Calu3 (cell line): Measurements from ENCODE around the gene AGPAT4. TPM values are rescaled to one million over a fixed set of nuclear protein-coding genes. Genes with fewer than 3 reads are reported as not detected.

ENCODE experiments used
- BruUV-seq: library from RNA; stranded (reverse); fragments of 400-500 nt; replicated peaks from 2 replicates; lab custom pipeline; 2021; lab: Mats Ljungman, UMichigan
- CTCF ChIA-PET: fragments of 300-600 bp; sonication (Branson Sonifier 250); formaldehyde crosslinking; loops from one replicate; lab custom pipeline; 2022; ENCODE audit warnings: antibody characterized with exemption; lab: Charles Lee
- DNase-seq: peaks from one replicate; pipeline ENCODE4 v3.0.0; 2022
- H3K27ac Mint-ChIP-seq: one replicate; pipeline ENCODE4 v1.8.0; 2022; ENCODE audit warnings: mixed read lengths; ENCODE audit not compliant: unreplicated experiment
- H3K27me3 Mint-ChIP-seq: one replicate; pipeline ENCODE4 v1.8.0; 2022; ENCODE audit warnings: mixed read lengths; ENCODE audit not compliant: unreplicated experiment
- H3K36me3 Mint-ChIP-seq: one replicate; pipeline ENCODE4 v1.8.0; 2022; ENCODE audit warnings: mild to moderate bottlenecking, moderate library complexity, mixed read lengths; ENCODE audit not compliant: insufficient read depth, unreplicated experiment
- H3K4me1 Mint-ChIP-seq: one replicate; pipeline ENCODE4 v1.8.0; 2022; ENCODE audit warnings: mild to moderate bottlenecking, low read depth, mixed read lengths; ENCODE audit not compliant: unreplicated experiment
- H3K4me3 Mint-ChIP-seq: one replicate; pipeline ENCODE4 v1.8.0; 2022; ENCODE audit warnings: mild to moderate bottlenecking, low read depth, moderate library complexity, mixed read lengths; ENCODE audit not compliant: unreplicated experiment
- H3K9me3 Mint-ChIP-seq: one replicate; pipeline ENCODE4 v1.8.0; 2022; ENCODE audit warnings: low read depth, mixed read lengths; ENCODE audit not compliant: unreplicated experiment
- CTCF ChIP-seq: fragments of 200-600 bp; IDR thresholded peaks from one replicate; pipeline ENCODE4 v1.8.0; 2022; ENCODE audit warnings: antibody characterized with exemption; ENCODE audit not compliant: unreplicated experiment
- intact Hi-C: fragments of 100-400 bp; cut with micrococcal nuclease; formaldehyde crosslinking; loops from one replicate; pipeline ENCODE4 v1.10.0; 2022; ENCODE audit not compliant: unreplicated experiment
- total RNA-seq: library from RNA; stranded (reverse); gene quantifications from 2 replicates; pipeline ENCODE4 v1.2.3, GENCODE V29; 2022

AGPAT4 gene
- total RNA-seq, 1 experiment from 2014 or later = 11.3 TPM

- BruUV-seq = no TSS peak
- no peaks in the 10 kb centered on the region for H3K4me1 Mint-ChIP-seq
Observed at GRCh38 chr6:161249327-161249726, 24.5 kb downstream of the AGPAT4 start.

GRCh38 chr6:161246725-161247124 lies 27.1 kb downstream of the AGPAT4 start:
- Mint-ChIP-seq H3K9me3 (no peaks in the 10 kb centered on the region), H3K4me3 (no peak overlapping the region), H3K36me3 (no peaks in the 10 kb centered on the region), H3K4me1 (no peaks in the 10 kb centered on the region), H3K27me3 (no peaks in the 10 kb centered on the region), H3K27ac (no peak overlapping the region)
- no peak for TF ChIP-seq CTCF
- intact Hi-C loops = no loop called here
- CTCF ChIA-PET = no interaction called here
- no peak for DNase-seq
- no TSS peak for BruUV-seq

More at GRCh38 chr6:161249327-161249726, 24.5 kb downstream of the AGPAT4 start:
- CTCF ChIA-PET = no interaction called here
- H3K9me3 Mint-ChIP-seq = no peaks in the 10 kb centered on the region
- intact Hi-C loops = no loop called here
- DNase-seq = no peak
- H3K27me3 Mint-ChIP-seq = no peaks in the 10 kb centered on the region
- no peak overlapping the region for H3K4me3 Mint-ChIP-seq
- no peak overlapping the region for H3K27ac Mint-ChIP-seq
- no peaks in the 10 kb centered on the region for H3K36me3 Mint-ChIP-seq
- no peak for TF ChIP-seq CTCF

- CTCF ChIA-PET = no interaction called here
- BruUV-seq = no TSS peak
Observed at GRCh38 chr6:161245363-161245762, 28.5 kb downstream of the AGPAT4 start.

GRCh38 chr6:161244725-161245124 lies 29.1 kb downstream of the AGPAT4 start:
- H3K27ac Mint-ChIP-seq = no peak overlapping the region
- intact Hi-C loops = no loop called here
- no peaks in the 10 kb centered on the region for H3K4me1 Mint-ChIP-seq
- no peaks in the 10 kb centered on the region for H3K27me3 Mint-ChIP-seq
- H3K4me3 Mint-ChIP-seq = no peak overlapping the region
- DNase-seq = no peak
- TF ChIP-seq CTCF = no peak
- BruUV-seq = no TSS peak
- CTCF ChIA-PET = no interaction called here
- H3K9me3 Mint-ChIP-seq = no peaks in the 10 kb centered on the region
- H3K36me3 Mint-ChIP-seq = no peaks in the 10 kb centered on the region

More at GRCh38 chr6:161245363-161245762, 28.5 kb downstream of the AGPAT4 start:
- H3K27me3 Mint-ChIP-seq = no peaks in the 10 kb centered on the region
- H3K4me1 Mint-ChIP-seq = no peaks in the 10 kb centered on the region
- TF ChIP-seq CTCF = no peak
- no peak overlapping the region for H3K4me3 Mint-ChIP-seq
- no peak for DNase-seq
- no peak overlapping the region for H3K27ac Mint-ChIP-seq
- intact Hi-C loops = no loop called here
- no peaks in the 10 kb centered on the region for H3K36me3 Mint-ChIP-seq
- no peaks in the 10 kb centered on the region for H3K9me3 Mint-ChIP-seq
